SU-DHL-6 (cell line): ENCODE results near the gene VPS36.

ENCODE experiments used
- H2AFZ ChIP-seq: fragments of 200-600 bp; sonication (generic); 2 replicates; pipeline ENCODE4 v1.6.1; 2014; ENCODE audit warnings: low read depth, mild to moderate bottlenecking, moderate library complexity, mixed read lengths, antibody characterized with exemption, low read length; ENCODE audit not compliant: severe bottlenecking
- H3F3A ChIP-seq: fragments of 200-600 bp; shearing (Covaris generic); 2 replicates; pipeline ENCODE4 v1.6.0; 2016; ENCODE audit warnings: antibody characterized with exemption, mild to moderate bottlenecking; ENCODE audit not compliant: insufficient read depth
- H3K27ac ChIP-seq: fragments of 200-600 bp; sonication (generic); 2 replicates; pipeline ENCODE4 v1.5.1; 2016; ENCODE audit warnings: low read depth, mild to moderate bottlenecking, low read length, moderate library complexity, mixed read lengths
- H3K27me3 ChIP-seq: fragments of 200-600 bp; sonication (generic), shearing (Covaris generic); 2 replicates; pipeline ENCODE4 v1.6.0; 2014; ENCODE audit warnings: mild to moderate bottlenecking, low read length
- H3K36me3 ChIP-seq: fragments of 200-600 bp; sonication (generic); 2 replicates; pipeline ENCODE4 v1.6.1; 2014; ENCODE audit warnings: mild to moderate bottlenecking, low read length, mixed read lengths
- H3K4me2 ChIP-seq: fragments of 300-600, 200-600 bp; shearing (Covaris generic), sonication (generic); 2 replicates; pipeline ENCODE4 v1.6.0; 2014; ENCODE audit warnings: low read length, low read depth, mild to moderate bottlenecking; ENCODE audit not compliant: poor library complexity, severe bottlenecking
- H3K4me3 ChIP-seq: fragments of 200-600 bp; sonication (generic); 2 replicates; pipeline ENCODE4 v1.5.1; 2014; ENCODE audit warnings: antibody characterized with exemption, low read length, mild to moderate bottlenecking, mixed read lengths; ENCODE audit not compliant: insufficient read depth, poor library complexity, severe bottlenecking
- H3K79me2 ChIP-seq: fragments of 200-600 bp; sonication (generic); 2 replicates; pipeline ENCODE4 v1.6.1; 2014; ENCODE audit warnings: mild to moderate bottlenecking, low read length, moderate library complexity; ENCODE audit not compliant: insufficient read depth
- H3K9ac ChIP-seq: fragments of 200-600 bp; sonication (generic); 2 replicates; pipeline ENCODE4 v1.7.0; 2014; ENCODE audit warnings: mild to moderate bottlenecking, low read length
- H3K9me2 ChIP-seq: fragments of 200-600 bp; sonication (generic); replicated peaks from 2 replicates; pipeline ENCODE4 v1.6.1; 2014; ENCODE audit warnings: low read length; ENCODE audit not compliant: insufficient read depth
- H3K9me3 ChIP-seq: fragments of 200-600 bp; sonication (generic); 2 replicates; pipeline ENCODE4 v1.6.1; 2014; ENCODE audit warnings: low read length, mixed read lengths; ENCODE audit not compliant: insufficient read depth
- H4K20me1 ChIP-seq: fragments of 200-600 bp; sonication (generic); 2 replicates; pipeline ENCODE4 v1.6.1; 2014; ENCODE audit warnings: low read depth, mild to moderate bottlenecking, antibody characterized with exemption, low read length, moderate library complexity, mixed read lengths
- CTCF ChIP-seq: fragments of 200-600 bp; sonication (generic); IDR thresholded peaks from one replicate; pipeline ENCODE4 v1.5.1; 2017; ENCODE audit warnings: antibody characterized with exemption, mild to moderate bottlenecking, low read length, moderate library complexity; ENCODE audit not compliant: insufficient read depth, poor library complexity, severe bottlenecking
- EZH2phosphoT487 ChIP-seq: fragments of 200-600 bp; sonication (generic), shearing (Covaris generic); conservative IDR thresholded peaks from 2 replicates; pipeline ENCODE4 v1.6.1; 2018; ENCODE audit warnings: mild to moderate bottlenecking, antibody characterized with exemption, low read length, moderate library complexity, mixed read lengths

Gene VPS36

GRCh38 chr13:52406629-52407028, 43.8 kb downstream of the VPS36 start:
- H3K4me3 ChIP-seq: no peak overlapping the region
- no peak overlapping the region for H3K4me2 ChIP-seq
- H3K79me2 ChIP-seq: no peaks in the 10 kb centered on the region
- no peaks in the 10 kb centered on the region for H3K9me2 ChIP-seq
- H2AFZ ChIP-seq: no peak overlapping the region
- H3K27ac ChIP-seq: no peak overlapping the region
- 0 out of 2 replicates have a peak, but pooled peaks cover 2% of the 10 kb centered on the region for H3F3A ChIP-seq
- H3K36me3 ChIP-seq: no peaks in the 10 kb centered on the region
- TF ChIP-seq CTCF (no peak), EZH2phosphoT487 (no peak)
- H3K9me3 ChIP-seq: no peaks in the 10 kb centered on the region
- no peak overlapping the region for H3K9ac ChIP-seq
- H4K20me1 ChIP-seq: no peaks in the 10 kb centered on the region
- H3K27me3 ChIP-seq: no peaks in the 10 kb centered on the region

GRCh38 chr13:52405767-52406494, 44.5 kb downstream of the VPS36 start, which contains the start of gene THSD1:
THSD1 (minus strand) TSS chr13:52406172; CDS start chr13:52402600, 3,572 bp downstream.
- 0 out of 2 replicates have a peak, but pooled peaks cover 2% of the 10 kb centered on the region for H3F3A ChIP-seq
- no peak within 1 kb of the TSS for H3K4me3 ChIP-seq
- H3K9me2 ChIP-seq: no peaks in the 10 kb centered on the region
- no peak for TF ChIP-seq CTCF
- no peak for TF ChIP-seq EZH2phosphoT487
- no peak within 1 kb of the TSS for H3K27ac ChIP-seq
- no peak within 1 kb of the TSS for H2AFZ ChIP-seq
- H3K9ac ChIP-seq: no peak within 1 kb of the TSS
- H3K4me2 ChIP-seq: peak within 1 kb of the TSS; percentile 8
- no peaks in the 10 kb centered on the region for H3K27me3 ChIP-seq
- no peaks in the 10 kb centered on the region for H3K9me3 ChIP-seq
- H3K79me2 ChIP-seq: no peaks in the 10 kb centered on the region
- H3K36me3 ChIP-seq: no peaks in the 10 kb centered on the region
- H4K20me1 ChIP-seq: no peaks in the 10 kb centered on the region

GRCh38 chr13:52405369-52405766, 45.1 kb downstream of the VPS36 start:
- no peaks in the 10 kb centered on the region for H3K36me3 ChIP-seq
- no peak overlapping the region for H3K9ac ChIP-seq
- no peaks in the 10 kb centered on the region for H3K9me3 ChIP-seq
- H4K20me1 ChIP-seq: no peaks in the 10 kb centered on the region
- peak overlapping the region; percentile 8 for H3K4me2 ChIP-seq
- no peak overlapping the region for H3K27ac ChIP-seq
- H3K27me3 ChIP-seq: no peaks in the 10 kb centered on the region
- no peak for TF ChIP-seq EZH2phosphoT487
- TF ChIP-seq CTCF: no peak
- H3K4me3 ChIP-seq: no peak overlapping the region
- no peaks in the 10 kb centered on the region for H3K9me2 ChIP-seq
- H2AFZ ChIP-seq: no peak overlapping the region
- H3F3A ChIP-seq: no peaks in the 10 kb centered on the region
- no peaks in the 10 kb centered on the region for H3K79me2 ChIP-seq
